Esophagus squamous epithelium (tissue), 4 donors: Measurements from ENCODE around the gene IL20.

Experiments
- POLR2A ChIP-seq, 4 donors: fragments of 450-650 bp; IDR thresholded peaks; one replicate each; pipeline ENCODE4 v1.6.1; 2017; ENCODE audit warnings: antibody characterized with exemption in 4 of 4, mild to moderate bottlenecking in 4 of 4, moderate library complexity in 3 of 4
- TF ChIP-seq, protein P1 (sequence below), 6 experiments: fragments of 450-650 bp in 4 of 6; fragments of 200-600 bp in 2 of 6; sonication (generic) in 2 of 6; IDR thresholded peaks; one replicate each; pipeline ENCODE4 v1.5.1; 2016 to 2019; ENCODE audit warnings: antibody characterized with exemption in 6 of 6, mild to moderate bottlenecking in 4 of 6, moderate library complexity in 4 of 6

DNA sequence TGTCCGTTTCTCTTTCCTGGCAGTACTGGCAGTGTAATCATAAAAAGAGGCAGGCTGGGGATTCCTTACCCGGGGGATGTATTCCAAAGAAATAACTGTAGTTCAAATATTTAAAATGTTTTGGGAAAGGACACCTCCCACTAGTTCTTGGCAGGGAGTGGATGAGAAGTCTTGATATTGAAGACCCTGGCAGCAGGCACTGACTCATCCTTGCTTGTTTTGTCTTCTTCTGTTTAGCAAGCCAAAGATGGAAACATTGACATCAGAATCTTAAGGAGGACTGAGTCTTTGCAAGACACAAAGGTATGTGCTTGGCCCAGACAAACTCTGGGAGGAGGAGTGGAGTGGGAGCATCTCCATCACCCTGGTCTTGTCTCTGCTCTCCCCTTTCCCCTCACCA, 639 bp downstream of the IL20 start:
- TF ChIP-seq, protein P1, sequence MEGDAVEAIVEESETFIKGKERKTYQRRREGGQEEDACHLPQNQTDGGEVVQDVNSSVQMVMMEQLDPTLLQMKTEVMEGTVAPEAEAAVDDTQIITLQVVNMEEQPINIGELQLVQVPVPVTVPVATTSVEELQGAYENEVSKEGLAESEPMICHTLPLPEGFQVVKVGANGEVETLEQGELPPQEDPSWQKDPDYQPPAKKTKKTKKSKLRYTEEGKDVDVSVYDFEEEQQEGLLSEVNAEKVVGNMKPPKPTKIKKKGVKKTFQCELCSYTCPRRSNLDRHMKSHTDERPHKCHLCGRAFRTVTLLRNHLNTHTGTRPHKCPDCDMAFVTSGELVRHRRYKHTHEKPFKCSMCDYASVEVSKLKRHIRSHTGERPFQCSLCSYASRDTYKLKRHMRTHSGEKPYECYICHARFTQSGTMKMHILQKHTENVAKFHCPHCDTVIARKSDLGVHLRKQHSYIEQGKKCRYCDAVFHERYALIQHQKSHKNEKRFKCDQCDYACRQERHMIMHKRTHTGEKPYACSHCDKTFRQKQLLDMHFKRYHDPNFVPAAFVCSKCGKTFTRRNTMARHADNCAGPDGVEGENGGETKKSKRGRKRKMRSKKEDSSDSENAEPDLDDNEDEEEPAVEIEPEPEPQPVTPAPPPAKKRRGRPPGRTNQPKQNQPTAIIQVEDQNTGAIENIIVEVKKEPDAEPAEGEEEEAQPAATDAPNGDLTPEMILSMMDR (IDR thresholded peaks at IDR 0.05): no peak
- TF ChIP-seq POLR2A (IDR thresholded peaks at IDR 0.05): no peak
